Spleen (tissue), 13 donors: ENCODE data around the gene ORAI3. TPM values are rescaled to one million over a fixed set of nuclear protein-coding genes. Genes with fewer than 3 reads are reported as not detected.
A peak's percentile ranks its signal among the peaks of the same experiment; 100 is the strongest.

Experiments used
- DNase-seq: peaks from one replicate; pipeline ENCODE4 v3.0.0-alpha.2; 2020
- H3K27ac ChIP-seq, 8 donors: fragments of 200-600 bp; sonication (generic) in 7 of 8; 1 replicate in 4 of 8; 2 replicates in 4 of 8; pipeline versions ENCODE4 v1.5.0 to v1.8.0; 2016 to 2021; ENCODE audit warnings: inconsistent platforms in 4 of 8, mild to moderate bottlenecking in 4 of 8, moderate library complexity in 1 of 8
- H3K27me3 ChIP-seq, 7 donors: fragments of 200-600 bp; sonication (generic) in 6 of 7; replicated peaks in 1 of 7; 1 replicate in 4 of 7; 2 replicates in 3 of 7; pipeline versions ENCODE4 v1.5.0 to v1.8.0; 2016 to 2021; ENCODE audit warnings: inconsistent platforms in 3 of 7, mild to moderate bottlenecking in 1 of 7
- H3K36me3 ChIP-seq, 6 donors: fragments of 200-600 bp; sonication (generic) in 5 of 6; 1 replicate in 4 of 6; 2 replicates in 2 of 6; pipeline versions ENCODE4 v1.5.0 to v1.8.0; 2016 to 2021; ENCODE audit warnings: inconsistent platforms in 2 of 6
- H3K4me1 ChIP-seq, 6 donors: fragments of 200-600 bp; sonication (generic) in 5 of 6; 1 replicate in 3 of 6; 2 replicates in 3 of 6; pipeline versions ENCODE4 v1.5.0 to v1.8.0; 2016 to 2021; ENCODE audit warnings: inconsistent platforms in 3 of 6
- H3K4me3 ChIP-seq, 8 donors: fragments of 200-600 bp; sonication (generic) in 7 of 8; 1 replicate in 4 of 8; 2 replicates in 4 of 8; pipeline versions ENCODE4 v1.5.0 to v1.8.0; 2016 to 2021; ENCODE audit warnings: inconsistent platforms in 4 of 8, mild to moderate bottlenecking in 4 of 8, moderate library complexity in 2 of 8
- H3K9me3 ChIP-seq, 8 donors: fragments of 200-600 bp; sonication (generic) in 7 of 8; 1 replicate in 4 of 8; 2 replicates in 4 of 8; pipeline versions ENCODE4 v1.5.0 to v1.8.0; 2016 to 2021; ENCODE audit warnings: inconsistent platforms in 4 of 8
- CTCF ChIP-seq, 11 experiments: fragments of 200-600 bp in 7 of 11; fragments of 450-650 bp in 4 of 11; sonication (generic) in 4 of 11; IDR thresholded peaks in 8 of 11; conservative IDR thresholded peaks in 3 of 11; 1 replicate in 7 of 11; 2 replicates in 4 of 11; pipeline versions ENCODE4 v1.4.0 to v1.8.0; 2016 to 2021; ENCODE audit warnings: antibody characterized with exemption in 11 of 11, inconsistent platforms in 4 of 11, mild to moderate bottlenecking in 1 of 11
- POLR2A ChIP-seq, 3 donors: fragments of 450-650 bp; IDR thresholded peaks; one replicate each; pipeline ENCODE4 v1.5.1; 2017; ENCODE audit warnings: antibody characterized with exemption in 3 of 3, mild to moderate bottlenecking in 1 of 3
- POLR2AphosphoS5 ChIP-seq, 3 donors: sonication (generic); formaldehyde crosslinking; IDR thresholded peaks; one replicate each; pipeline ENCODE4 v1.5.1; 2017; ENCODE audit warnings: antibody characterized with exemption in 3 of 3
- WGBS, 5 donors: extraction: QIAGEN DNeasy Blood & Tissue Kit in 3 of 5; methylation state at CpG; one replicate each; pipeline versions ENCODE4 v1.1.5 to v1.1.7; 2013 to 2018; 5-methylcytosine and 5-hydroxymethylcytosine counted together
- intact Hi-C: fragments of 100-400 bp; cut with DNase I; formaldehyde crosslinking; loops from one replicate; pipeline ENCODE4 v1.15.0; 2023; ENCODE audit warnings: low total_unique reads
- long read RNA-seq, 2 donors: transcript quantifications; one replicate each; lab custom pipeline, GENCODE V29; 2026
- polyA plus RNA-seq, 3 donors: library from polyadenylated mRNA; stranded (reverse); fragments of 200-250 nt; gene quantifications; one replicate each; pipeline ENCODE4 v1.2.1, GENCODE V29; 2013
- total RNA-seq, 7 donors: library from RNA; depleted of rRNA in 3 of 7; stranded (reverse); fragments of >200 nt in 3 of 7; fragmentation: NEBNext Ultra II Directional in 4 of 7; extraction: Animal tissue kit (Norgen Biotek cat#: 25700) in 4 of 7; gene quantifications; one replicate each; pipeline versions ENCODE4 v1.1.0 to v1.2.1, GENCODE V29; 2016 to 2021
- donor health status: healthy with polysubstance abuse.
- donor health status: DM: no; HTN: no; CAD: no; lungs with moderate emphysema.
- donor health status: DM: no; HTN: no; CAD: no.
- donor health status: Bipolar disorder and iron deficiency.
- donor health status: healthy.
- donor health status: DM: no; HTN: no; CAD: no.
- donor health status: DM: yes; HTN: yes; CAD: no.

Gene ORAI3
- 10 to 100 TPM; 20.7 to 44.8 (median 29.8) TPM for total RNA-seq
- polyA plus RNA-seq = 10 to 100 TPM; 22.2 to 26.2 (median 22.5) TPM
- long read RNA-seq, donor 1, transcript ORAI3-201 (2 exons, 2,206 nt) = major isoform, 9 of 14 reads
- long read RNA-seq, donor 1, transcript ORAI3-202 (2 exons, 628 nt) = minor isoform, 5 of 14 reads
- long read RNA-seq, donor 1, partial matches to known transcripts = 0 of 14 reads
- long read RNA-seq, donor 1, other reads (novel, unspliced or antisense) = 0 of 14 reads
- long read RNA-seq, donor 2, transcript ORAI3-201 (2 exons, 2,206 nt) = major isoform, 11 of 12 reads
- long read RNA-seq, donor 2, partial matches to known transcripts = 0 of 12 reads
- long read RNA-seq, donor 2, other reads (novel, unspliced or antisense) = 0 of 12 reads

- peak within 1 kb of the TSS; percentile 89 to 99 (median 96) for H3K27ac ChIP-seq
- H3K9me3 ChIP-seq = no peaks in the 10 kb centered on the region
- peak; percentile 97 for DNase-seq
- H3K4me3 ChIP-seq = peak within 1 kb of the TSS; percentile 80 to 98 (median 92)
- WGBS, 5 donors = 0 to 4% (median 1%) methylated on average over 17 to 70 of the region's 70 CpGs
- intact Hi-C loops = no loop called here
- peaks cover 0 to 50% (median 0%) of the 10 kb centered on the region in 6 donors for H3K36me3 ChIP-seq
- no peaks in the 10 kb centered on the region for H3K27me3 ChIP-seq
- peak in 1 of 11 experiments; percentile 14 for TF ChIP-seq CTCF (IDR thresholded peaks at IDR 0.05 in 8 of 11, conservative IDR thresholded peaks at IDR 0.05 in 3 of 11)
- TF ChIP-seq POLR2AphosphoS5 (IDR thresholded peaks at IDR 0.05) = peak; percentile 89 to 91 (median 91)
- TF ChIP-seq POLR2A (IDR thresholded peaks at IDR 0.05) = peak in 1 of 3 donors; percentile 41
- peaks cover 14 to 62% (median 36%) of the 10 kb centered on the region in 6 donors for H3K4me1 ChIP-seq
These were observed at the start of gene ORAI3 for GRCh38 chr16:30948667-30949649. ORAI3 (plus strand) TSS chr16:30949068; CDS start chr16:30949290, 222 bp downstream.

- H3K27ac ChIP-seq = no peak overlapping the region
- H3K4me1 ChIP-seq = peaks cover 37 to 71% (median 62%) of the 10 kb centered on the region in 6 donors
- H3K27me3 ChIP-seq = no peaks in the 10 kb centered on the region
- WGBS, 5 donors = 69 to 89% (median 78%) methylated on average over 2 of the region's 2 CpGs
- DNase-seq = no peak
- H3K4me3 ChIP-seq = no peak overlapping the region
- no peaks in the 10 kb centered on the region for H3K36me3 ChIP-seq
- H3K9me3 ChIP-seq = peaks cover 0 to 3% (median 0%) of the 10 kb centered on the region in 8 donors
- intact Hi-C loops = no loop called here
- TF ChIP-seq CTCF (IDR thresholded peaks at IDR 0.05 in 8 of 11, conservative IDR thresholded peaks at IDR 0.05 in 3 of 11) (no peak), POLR2AphosphoS5 (IDR thresholded peaks at IDR 0.05) (no peak), POLR2A (IDR thresholded peaks at IDR 0.05) (no peak)
These were observed 49.1 kb upstream of the ORAI3 start for GRCh38 chr16:30899794-30900193.

GRCh38 chr16:30900588-30900987 is 48.3 kb upstream of the ORAI3 start:
- DNase-seq = no peak
- Histone ChIP-seq H3K27me3 (no peaks in the 10 kb centered on the region), H3K4me3 (no peak overlapping the region), H3K4me1 (peaks cover 38 to 67% (median 61%) of the 10 kb centered on the region in 6 donors), H3K36me3 (no peaks in the 10 kb centered on the region), H3K27ac (no peak overlapping the region), H3K9me3 (peaks cover 0 to 3% (median 0%) of the 10 kb centered on the region in 8 donors)
- intact Hi-C loops = no loop called here
- TF ChIP-seq CTCF (IDR thresholded peaks at IDR 0.05 in 8 of 11, conservative IDR thresholded peaks at IDR 0.05 in 3 of 11) = no peak
- no peak for TF ChIP-seq POLR2AphosphoS5 (IDR thresholded peaks at IDR 0.05)
- no peak for TF ChIP-seq POLR2A (IDR thresholded peaks at IDR 0.05)
- 92 to 98% (median 96%) methylated on average over 5 of the region's 5 CpGs for WGBS, 5 donors
